T-cell (primary cell): Measurements from ENCODE around the gene MRRF. TPM values are rescaled to one million over a fixed set of nuclear protein-coding genes. Genes with fewer than 3 reads are reported as not detected.

Experiments
- ATAC-seq, 4 experiments: fragments of 200-7000 bp in 3 of 4; fragments of 150-1000 bp in 1 of 4; cut with Tn5 transposase; replicated peaks in 1 of 4; 1 replicate in 3 of 4; 2 replicates in 1 of 4; pipeline ENCODE4 v1.10.0; 2021; ENCODE audit warnings: moderate library complexity in 3 of 4, mild to moderate bottlenecking in 2 of 4, moderate number of reproducible peaks in 1 of 4
- CTCF ChIA-PET, 2 donors: fragments of 300-600 bp; sonication (Branson Sonifier 250); formaldehyde crosslinking; loops; one replicate each; lab custom pipeline; 2022; ENCODE audit warnings: antibody characterized with exemption in 2 of 2; lab: Charles Lee
- POLR2A ChIA-PET, 2 donors: fragments of 300-600 bp; sonication (Branson Sonifier 250); formaldehyde crosslinking; loops; one replicate each; lab custom pipeline; 2022; ENCODE audit warnings: antibody characterized with exemption in 2 of 2; lab: Charles Lee
- DNase-seq, 35 experiments: peaks; one replicate each; pipeline versions ENCODE4 v3.0.0 to v3.0.0-alpha.2; 2013 to 2023
- H3K27ac ChIP-seq: one replicate; pipeline ENCODE4 v1.5.1; 2013; ENCODE audit warnings: low read length
- H3K27me3 ChIP-seq, 2 experiments: replicated peaks in 1 of 2; 1 replicate in 1 of 2; 2 replicates in 1 of 2; pipeline versions ENCODE4 v1.6.1 to v1.7.0; 2013; ENCODE audit warnings: low read length in 1 of 2, mixed read lengths in 1 of 2; ENCODE audit not compliant: control insufficient read depth in 2 of 2, insufficient read depth in 2 of 2; ENCODE audit errors: extremely low read depth in 1 of 2
- H3K36me3 ChIP-seq, 2 donors: 1 replicate in 1 of 2; 2 replicates in 1 of 2; pipeline versions ENCODE4 v1.6.1 to v1.7.0; 2013; ENCODE audit warnings: low read length in 1 of 2; ENCODE audit not compliant: control insufficient read depth in 2 of 2, insufficient read depth in 1 of 2; ENCODE audit errors: extremely low read depth in 1 of 2
- H3K4me1 ChIP-seq, 2 experiments: 1 replicate in 1 of 2; 2 replicates in 1 of 2; pipeline versions ENCODE4 v1.6.1 to v1.7.0; 2013; ENCODE audit warnings: low read length in 2 of 2, mixed read lengths in 1 of 2; ENCODE audit not compliant: insufficient read depth in 2 of 2, control insufficient read depth in 1 of 2; ENCODE audit errors: extremely low read depth in 1 of 2
- H3K4me3 ChIP-seq, 2 donors: 1 replicate in 1 of 2; 2 replicates in 1 of 2; pipeline versions ENCODE4 v1.5.1 to v1.7.0; 2013; ENCODE audit warnings: mild to moderate bottlenecking in 2 of 2, low read length in 1 of 2, moderate library complexity in 1 of 2; ENCODE audit not compliant: control insufficient read depth in 1 of 2; ENCODE audit errors: extremely low read depth in 1 of 2
- H3K9me3 ChIP-seq: 2 replicates; pipeline ENCODE4 v1.7.0; 2013
- H3K27ac Mint-ChIP-seq, 2 donors: one replicate each; pipeline ENCODE4 v1.8.0; 2020 to 2021; ENCODE audit warnings: mild to moderate bottlenecking in 2 of 2, mixed read lengths in 2 of 2
- H3K27me3 Mint-ChIP-seq, 2 donors: one replicate each; pipeline ENCODE4 v1.8.0; 2021 to 2022; ENCODE audit warnings: mixed read lengths in 2 of 2
- H3K36me3 Mint-ChIP-seq: one replicate; pipeline ENCODE4 v1.8.0; 2021; ENCODE audit warnings: mixed read lengths
- H3K4me1 Mint-ChIP-seq, 3 donors: one replicate each; pipeline ENCODE4 v1.8.0; 2020 to 2022; ENCODE audit warnings: mixed read lengths in 3 of 3, mild to moderate bottlenecking in 1 of 3
- H3K4me3 Mint-ChIP-seq, 3 donors: one replicate each; pipeline ENCODE4 v1.8.0; 2020 to 2022; ENCODE audit warnings: mild to moderate bottlenecking in 3 of 3, mixed read lengths in 3 of 3, moderate library complexity in 3 of 3
- H3K9me3 Mint-ChIP-seq, 3 donors: one replicate each; pipeline ENCODE4 v1.8.0; 2020 to 2022; ENCODE audit warnings: mixed read lengths in 3 of 3
- WGBS: methylation state at CpG from one replicate; pipeline ENCODE4 v1.1.5; 2013; ENCODE audit warnings: missing lambda C conversion rate; ENCODE audit not compliant: insufficient coverage; 5-methylcytosine and 5-hydroxymethylcytosine counted together
- total RNA-seq, 35 experiments: library from RNA in 6 of 35; stranded (reverse) in 6 of 35; fragments of 120-200 nt in 1 of 35; gene quantifications; one replicate each; pipeline versions ENCODE4 v1.2.1 to v1.2.4 and lab custom pipeline; 2013 to 2026

The MRRF gene, protein sequence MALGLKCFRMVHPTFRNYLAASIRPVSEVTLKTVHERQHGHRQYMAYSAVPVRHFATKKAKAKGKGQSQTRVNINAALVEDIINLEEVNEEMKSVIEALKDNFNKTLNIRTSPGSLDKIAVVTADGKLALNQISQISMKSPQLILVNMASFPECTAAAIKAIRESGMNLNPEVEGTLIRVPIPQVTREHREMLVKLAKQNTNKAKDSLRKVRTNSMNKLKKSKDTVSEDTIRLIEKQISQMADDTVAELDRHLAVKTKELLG
- 10 to 100 TPM; 27.7 to 34.1 (median 29.1) TPM for total RNA-seq
- total RNA-seq (2013) = 33.5 TPM
- total RNA-seq (lab: John Stamatoyannopoulos, UW) = 19.5 to 97.2 (median 36.5) reads per million in 29 experiments

DNA sequence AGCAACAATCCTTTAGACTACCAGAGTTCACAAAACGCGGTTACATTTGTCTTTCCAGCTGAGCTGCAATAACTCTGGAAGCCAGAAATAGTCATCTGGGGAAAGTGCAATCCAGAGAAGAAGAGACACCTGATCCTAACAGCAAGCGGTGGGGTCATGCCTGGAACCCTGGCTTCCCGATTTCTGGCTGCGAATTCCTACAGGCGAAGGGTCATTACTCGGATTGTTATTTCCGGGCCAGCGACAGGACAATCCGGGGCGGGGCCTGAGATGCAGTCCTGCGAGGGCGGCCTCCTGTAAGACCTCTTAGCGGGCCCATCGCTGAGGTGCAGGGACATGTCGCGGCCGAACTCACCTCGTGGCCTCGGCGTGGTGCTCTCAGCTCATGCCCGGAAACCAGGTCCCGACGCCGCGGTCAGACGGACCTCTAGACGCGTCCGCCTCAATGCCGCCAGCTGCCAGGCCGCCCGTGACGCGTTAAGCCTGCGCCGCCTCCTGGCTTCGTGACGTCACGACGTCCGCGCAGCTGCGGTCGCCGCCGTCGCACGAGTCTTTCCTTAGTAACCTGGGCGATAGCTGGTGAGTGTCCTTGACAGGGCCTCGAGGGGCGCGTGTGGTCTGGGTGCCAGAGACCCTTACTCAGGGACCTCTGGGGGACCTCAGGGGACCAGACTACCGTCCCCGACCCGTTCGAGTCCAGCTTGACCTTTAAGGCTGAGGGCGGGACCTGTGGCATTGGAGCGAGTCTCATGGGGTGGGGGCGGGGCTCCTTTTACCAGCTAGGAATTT lies at the start of gene MRRF, which contains the start of gene RBM18:
Gene MRRF (plus strand): TSS at position 523 of the 789 bp plus-strand sequence. CDS start 6,010 bp downstream, outside the sequence.
Gene RBM18 (minus strand): TSS at position 481 of the 789 bp plus-strand sequence. CDS start 3,348 bp downstream, outside the sequence.
- Mint-ChIP-seq H3K4me1 (peaks cover 64 to 67% (median 64%) of the 10 kb centered on the region in 3 donors), H3K27me3 (no peaks in the 10 kb centered on the region), H3K9me3 (no peaks in the 10 kb centered on the region), H3K36me3 (peaks cover 12% of the 10 kb centered on the region), H3K4me3 (peak within 1 kb of the TSS; percentile 95 to 99 (median 98)), H3K27ac (peak within 1 kb of the TSS; percentile 97 to 98)
- ATAC-seq = peak; percentile 88 to 94 (median 92)
- Histone ChIP-seq H3K9me3 (no peaks in the 10 kb centered on the region), H3K36me3 (peaks cover 0 to 19% of the 10 kb centered on the region in 2 donors), H3K27me3 (no peaks in the 10 kb centered on the region), H3K4me3 (peak within 1 kb of the TSS; percentile 98), H3K4me1 (peaks cover 17 to 19% of the 10 kb centered on the region in 2 experiments), H3K27ac (peak within 1 kb of the TSS; percentile 95)
- WGBS = under 1% methylated on average over 57 of the region's 60 CpGs
- ChIA-PET POLR2A (interaction anchor here (0.6 to 1.0 kb wide), 5 partner anchors 10 to 1070 kb away, joined by 3 to 7 read pairs (median 3); no protein-coding TSS in a partner anchor), CTCF (interaction anchor here (0.7 to 1.9 kb wide), 3 partner anchors 52 to 165 kb away, joined by 4 to 7 read pairs (median 6); no protein-coding TSS in a partner anchor)
- peak; percentile 75 to 95 (median 84) for DNase-seq

DNA sequence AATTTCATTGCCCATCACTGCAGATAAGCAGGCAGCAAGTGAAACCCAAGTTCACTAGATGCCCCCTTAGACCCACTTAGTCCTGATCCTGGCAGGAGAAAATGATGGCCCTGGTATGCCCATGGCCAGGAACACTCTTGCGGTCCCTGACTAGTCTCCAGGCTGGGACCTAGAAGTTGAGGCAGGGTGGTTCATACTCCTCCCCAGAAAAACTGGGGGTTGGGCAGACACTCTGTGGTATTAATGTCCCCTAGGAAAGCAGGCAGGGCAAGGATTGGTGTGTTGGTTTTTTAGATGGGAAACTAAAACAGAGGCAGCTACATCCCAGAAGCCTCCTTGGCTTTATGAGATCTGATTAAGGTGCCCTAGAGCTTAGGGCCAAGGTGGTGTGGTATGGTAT lies 49.0 kb upstream of the MRRF start:
- DNase-seq (no peak), ATAC-seq (no peak)
- Mint-ChIP-seq H3K9me3 (no peaks in the 10 kb centered on the region), H3K27ac (no peak overlapping the region), H3K36me3 (no peaks in the 10 kb centered on the region), H3K27me3 (peaks cover 76 to 90% of the 10 kb centered on the region in 2 donors), H3K4me3 (no peak overlapping the region), H3K4me1 (peaks cover 36 to 41% (median 39%) of the 10 kb centered on the region in 3 donors)
- H3K27me3 ChIP-seq = peaks cover 0 to 79% of the 10 kb centered on the region in 2 experiments
- ChIA-PET CTCF (interaction anchor here in 1 of 2 donors (0.6 kb wide), 1 partner anchor 70 kb away, joined by 4 read pairs; no protein-coding TSS in a partner anchor), POLR2A (no interaction called here)
- H3K9me3 ChIP-seq = no peaks in the 10 kb centered on the region
- WGBS = 100% methylated on average over 1 of the region's 1 CpG
- H3K27ac ChIP-seq = no peak overlapping the region
- no peaks in the 10 kb centered on the region for H3K36me3 ChIP-seq
- H3K4me1 ChIP-seq = peaks cover 3 to 33% of the 10 kb centered on the region in 2 experiments
- no peak overlapping the region for H3K4me3 ChIP-seq

DNA sequence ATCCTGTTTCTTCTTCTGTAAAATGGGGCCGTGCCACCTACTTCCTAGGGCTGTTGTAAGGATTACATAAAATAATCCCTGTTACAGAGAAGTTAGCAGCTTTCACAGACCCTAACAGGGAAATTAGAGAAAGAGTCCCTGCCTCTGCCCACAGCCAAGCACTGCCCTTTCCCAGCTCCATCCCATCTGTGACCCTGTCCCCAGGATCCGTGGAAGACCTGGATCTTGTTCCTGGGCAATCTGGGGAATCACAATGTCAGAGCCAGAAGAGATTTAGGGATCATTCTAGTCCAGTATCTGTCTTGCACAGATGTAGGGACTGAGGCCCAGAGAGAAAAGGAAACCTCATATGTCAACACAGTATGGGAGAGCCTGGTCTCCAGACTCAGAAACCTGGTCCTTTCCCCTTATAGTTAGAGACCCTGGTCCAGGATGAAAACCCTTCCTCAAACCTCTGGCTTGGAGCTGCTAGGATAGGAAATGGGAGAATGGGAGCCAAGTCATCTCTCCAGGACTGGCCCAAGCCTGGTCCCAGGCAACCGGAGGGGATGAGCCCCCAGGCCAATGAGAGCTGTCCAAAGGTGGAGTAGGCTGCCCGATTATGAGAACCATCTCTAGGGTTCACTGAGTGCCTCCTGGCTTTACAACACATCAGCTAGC lies 48.4 kb upstream of the MRRF start:
- WGBS = 71% methylated on average over 1 of the region's 4 CpGs
- Mint-ChIP-seq H3K36me3 (no peaks in the 10 kb centered on the region), H3K4me1 (peaks cover 36 to 43% (median 41%) of the 10 kb centered on the region in 3 donors), H3K27me3 (peaks cover 76 to 89% of the 10 kb centered on the region in 2 donors), H3K4me3 (no peak overlapping the region), H3K27ac (no peak overlapping the region), H3K9me3 (no peaks in the 10 kb centered on the region)
- ChIA-PET POLR2A (no interaction called here), CTCF (interaction anchor here in 1 of 2 donors (0.6 kb wide), 1 partner anchor 69 kb away, joined by 4 read pairs; no protein-coding TSS in a partner anchor)
- no peak overlapping the region for H3K4me3 ChIP-seq
- peaks cover 0 to 83% of the 10 kb centered on the region in 2 experiments for H3K27me3 ChIP-seq
- peaks cover 3 to 37% of the 10 kb centered on the region in 2 experiments for H3K4me1 ChIP-seq
- no peak for DNase-seq
- H3K9me3 ChIP-seq = no peaks in the 10 kb centered on the region
- ATAC-seq = no peak
- H3K27ac ChIP-seq = no peak overlapping the region
- no peaks in the 10 kb centered on the region for H3K36me3 ChIP-seq

DNA sequence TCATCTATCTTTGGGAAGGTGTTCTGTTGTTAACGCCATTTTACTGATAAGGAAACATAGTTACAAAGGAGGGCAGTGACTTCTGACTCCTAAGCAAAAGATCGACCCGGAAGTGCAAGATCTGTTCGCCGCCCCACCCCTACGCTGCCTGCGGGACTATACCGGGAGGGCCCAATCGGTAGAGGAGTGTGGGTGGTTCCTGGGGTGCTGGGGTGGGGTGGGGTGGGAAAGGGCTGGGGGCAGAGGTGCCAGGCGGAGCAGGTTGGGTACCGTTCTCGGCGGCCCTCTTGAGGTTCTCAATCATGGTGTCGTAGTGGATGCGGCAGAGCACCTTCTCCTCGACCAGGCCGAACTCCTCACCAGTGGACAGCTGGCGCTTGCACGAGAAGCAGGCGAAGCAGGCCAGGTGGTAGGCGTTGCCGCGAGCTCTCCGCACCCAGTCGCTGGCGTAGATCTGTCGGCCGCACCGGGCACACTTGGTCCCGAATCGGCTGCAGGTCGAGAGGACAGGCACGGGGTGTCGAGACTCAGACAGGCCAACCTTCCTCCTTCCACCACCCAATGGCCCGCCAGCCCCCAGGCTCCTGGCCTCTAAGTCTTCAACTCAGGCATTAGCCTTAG lies 47.8 kb upstream of the MRRF start:
- 95% methylated on average over 23 of the region's 35 CpGs for WGBS
- H3K4me3 ChIP-seq = no peak overlapping the region
- Mint-ChIP-seq H3K27me3 (peaks cover 76 to 89% of the 10 kb centered on the region in 2 donors), H3K36me3 (no peaks in the 10 kb centered on the region), H3K4me1 (peaks cover 36 to 43% (median 41%) of the 10 kb centered on the region in 3 donors), H3K27ac (no peak overlapping the region), H3K4me3 (no peak overlapping the region), H3K9me3 (no peaks in the 10 kb centered on the region)
- H3K27ac ChIP-seq = no peak overlapping the region
- ATAC-seq = no peak
- no peak for DNase-seq
- no peaks in the 10 kb centered on the region for H3K36me3 ChIP-seq
- H3K27me3 ChIP-seq = peaks cover 2 to 83% of the 10 kb centered on the region in 2 experiments
- CTCF ChIA-PET = no interaction called here
- POLR2A ChIA-PET = no interaction called here
- H3K4me1 ChIP-seq = peaks cover 3 to 39% of the 10 kb centered on the region in 2 experiments
- H3K9me3 ChIP-seq = no peaks in the 10 kb centered on the region

DNA sequence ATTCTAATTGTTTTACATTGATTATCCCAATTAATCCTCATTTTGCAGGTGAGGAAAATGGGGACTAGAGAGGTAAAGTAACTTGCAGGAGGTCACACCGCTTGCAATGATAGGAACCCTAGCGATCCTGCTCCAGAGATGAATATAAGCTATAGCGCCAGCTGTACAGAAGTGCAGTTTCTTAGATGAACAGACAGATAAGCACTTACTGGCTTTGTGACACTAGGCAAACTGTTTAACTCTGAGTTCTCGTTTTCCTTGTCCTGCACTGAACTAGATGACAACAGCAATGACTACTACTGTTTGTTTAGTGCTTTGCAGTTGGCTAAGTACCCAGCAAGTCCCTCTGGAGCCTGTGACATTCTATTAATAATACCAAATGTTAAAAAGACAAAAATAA lies 47.0 kb upstream of the MRRF start:
- no peaks in the 10 kb centered on the region for H3K36me3 Mint-ChIP-seq
- ChIA-PET CTCF (no interaction called here), POLR2A (no interaction called here)
- H3K27me3 Mint-ChIP-seq = peaks cover 76 to 89% of the 10 kb centered on the region in 2 donors
- DNase-seq = no peak
- H3K4me1 ChIP-seq = peaks cover 3 to 39% of the 10 kb centered on the region in 2 experiments
- H3K27ac Mint-ChIP-seq = no peak overlapping the region
- ATAC-seq = no peak
- H3K9me3 Mint-ChIP-seq = no peaks in the 10 kb centered on the region
- no peaks in the 10 kb centered on the region for H3K36me3 ChIP-seq
- H3K4me1 Mint-ChIP-seq = peaks cover 36 to 45% (median 39%) of the 10 kb centered on the region in 3 donors
- H3K27ac ChIP-seq = no peak overlapping the region
- 14% methylated on average over 4 of the region's 4 CpGs for WGBS
- no peaks in the 10 kb centered on the region for H3K9me3 ChIP-seq
- peak overlapping the region in 1 of 3 donors; percentile 71 for H3K4me3 Mint-ChIP-seq
- H3K4me3 ChIP-seq = no peak overlapping the region
- peaks cover 3 to 84% of the 10 kb centered on the region in 2 experiments for H3K27me3 ChIP-seq
